ENCODE measurements around the gene HAGHL.

HAGHL gene

DNA sequence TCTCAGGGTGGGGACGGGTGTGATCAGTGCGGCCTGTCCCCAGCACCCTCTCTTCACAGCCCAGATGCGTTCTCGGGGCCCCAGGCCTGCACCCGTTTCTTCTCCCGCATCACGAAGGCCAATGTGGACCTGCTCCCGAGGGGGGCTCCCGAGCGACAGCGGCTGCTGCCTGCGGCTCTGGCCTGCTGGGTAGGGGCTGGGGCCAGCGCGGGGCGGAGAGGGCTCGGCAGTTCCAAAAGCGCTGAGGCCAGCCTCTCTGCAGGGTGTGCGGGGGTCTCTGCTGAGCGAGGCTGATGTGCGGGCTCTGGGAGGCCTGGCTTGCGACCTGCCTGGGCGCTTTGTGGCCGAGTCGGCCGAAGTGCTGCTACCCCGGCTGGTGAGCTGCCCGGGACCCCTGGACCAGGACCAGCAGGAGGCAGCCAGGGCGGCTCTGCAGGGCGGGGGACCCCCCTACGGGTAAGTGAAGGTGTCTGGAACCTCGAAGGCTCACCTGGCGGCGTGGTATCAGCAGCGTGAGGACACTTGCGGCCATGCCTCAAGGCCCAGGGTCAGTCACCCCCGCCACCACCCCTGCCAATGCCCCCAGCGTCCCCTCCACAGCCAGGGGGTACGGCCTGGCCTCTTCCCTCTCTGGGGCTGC lies 38.1 kb downstream of the HAGHL start:
- no peak for DNase-seq (ENCODE audit: low read depth)
- TF ChIP-seq, protein P1, sequence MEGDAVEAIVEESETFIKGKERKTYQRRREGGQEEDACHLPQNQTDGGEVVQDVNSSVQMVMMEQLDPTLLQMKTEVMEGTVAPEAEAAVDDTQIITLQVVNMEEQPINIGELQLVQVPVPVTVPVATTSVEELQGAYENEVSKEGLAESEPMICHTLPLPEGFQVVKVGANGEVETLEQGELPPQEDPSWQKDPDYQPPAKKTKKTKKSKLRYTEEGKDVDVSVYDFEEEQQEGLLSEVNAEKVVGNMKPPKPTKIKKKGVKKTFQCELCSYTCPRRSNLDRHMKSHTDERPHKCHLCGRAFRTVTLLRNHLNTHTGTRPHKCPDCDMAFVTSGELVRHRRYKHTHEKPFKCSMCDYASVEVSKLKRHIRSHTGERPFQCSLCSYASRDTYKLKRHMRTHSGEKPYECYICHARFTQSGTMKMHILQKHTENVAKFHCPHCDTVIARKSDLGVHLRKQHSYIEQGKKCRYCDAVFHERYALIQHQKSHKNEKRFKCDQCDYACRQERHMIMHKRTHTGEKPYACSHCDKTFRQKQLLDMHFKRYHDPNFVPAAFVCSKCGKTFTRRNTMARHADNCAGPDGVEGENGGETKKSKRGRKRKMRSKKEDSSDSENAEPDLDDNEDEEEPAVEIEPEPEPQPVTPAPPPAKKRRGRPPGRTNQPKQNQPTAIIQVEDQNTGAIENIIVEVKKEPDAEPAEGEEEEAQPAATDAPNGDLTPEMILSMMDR (IDR thresholded peaks at IDR 0.05; ENCODE audit: low read depth, low read length, missing control alignments): no peak
- H3K4me3 ChIP-seq (ENCODE audit: low read depth, low read length): no peak overlapping the region
- in situ Hi-C loops (cut with HindIII; ENCODE audit: low sequenced_read_pairs): no loop called here

DNA sequence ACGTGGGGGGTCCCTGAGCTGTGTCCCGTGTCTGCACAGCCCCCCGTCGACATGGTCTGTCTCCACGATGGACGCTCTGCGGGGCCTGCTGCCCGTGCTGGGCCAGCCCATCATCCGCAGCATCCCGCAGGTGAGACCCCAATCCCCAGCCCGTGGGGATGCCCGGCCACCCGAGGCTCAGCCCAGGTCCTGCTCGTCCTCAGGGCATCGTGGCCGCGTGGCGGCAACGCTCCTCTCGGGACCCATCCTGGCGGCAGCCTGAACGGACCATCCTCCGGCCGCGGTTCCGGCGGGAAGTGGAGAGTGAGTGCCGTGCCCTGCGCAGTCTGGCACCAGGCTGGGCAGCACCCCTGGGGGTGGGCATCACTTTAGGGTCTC lies 38.6 kb downstream of the HAGHL start:
- in situ Hi-C loops (cut with HindIII; ENCODE audit: low sequenced_read_pairs): no loop called here

DNA sequence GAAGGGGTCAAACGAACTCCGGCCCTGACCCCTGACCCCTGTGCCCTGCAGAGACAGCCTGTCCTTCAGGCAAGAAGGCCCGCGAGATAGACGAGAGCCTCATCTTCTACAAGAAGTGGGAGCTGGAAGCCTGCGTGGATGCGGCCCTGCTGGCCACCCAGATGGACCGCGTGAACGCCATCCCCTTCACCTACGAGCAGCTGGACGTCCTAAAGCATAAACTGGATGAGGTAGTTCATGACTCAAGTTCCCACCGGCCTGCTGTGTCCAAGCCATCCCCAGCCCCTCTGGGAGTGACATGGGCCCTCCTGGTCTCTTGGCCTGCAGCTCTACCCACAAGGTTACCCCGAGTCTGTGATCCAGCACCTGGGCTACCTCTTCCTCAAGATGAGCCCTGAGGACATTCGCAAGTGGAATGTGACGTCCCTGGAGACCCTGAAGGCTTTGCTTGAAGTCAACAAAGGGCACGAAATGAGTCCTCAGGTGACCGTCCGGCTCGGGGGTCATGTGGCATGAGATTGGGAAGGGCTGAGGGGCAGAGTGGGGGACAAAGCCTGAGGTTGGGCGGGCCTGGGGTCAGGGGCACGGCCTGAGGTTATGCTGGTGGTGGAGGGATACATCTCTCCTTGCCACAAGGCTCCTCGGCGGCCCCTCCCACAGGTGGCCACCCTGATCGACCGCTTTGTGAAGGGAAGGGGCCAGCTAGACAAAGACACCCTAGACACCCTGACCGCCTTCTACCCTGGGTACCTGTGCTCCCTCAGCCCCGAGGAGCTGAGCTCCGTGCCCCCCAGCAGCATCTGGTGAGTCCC lies 39.3 kb downstream of the HAGHL start:
- TF ChIP-seq, protein P1 (IDR thresholded peaks at IDR 0.05; ENCODE audit: low read depth, low read length, missing control alignments): no peak

More for the DNA sequence above, 38.6 kb downstream of the HAGHL start:
- TF ChIP-seq, protein P1 (IDR thresholded peaks at IDR 0.05; ENCODE audit: low read depth, low read length, missing control alignments): no peak
- no peak for DNase-seq (ENCODE audit: low read depth)
- no peak overlapping the region for H3K4me3 ChIP-seq (ENCODE audit: low read depth, low read length)

DNA sequence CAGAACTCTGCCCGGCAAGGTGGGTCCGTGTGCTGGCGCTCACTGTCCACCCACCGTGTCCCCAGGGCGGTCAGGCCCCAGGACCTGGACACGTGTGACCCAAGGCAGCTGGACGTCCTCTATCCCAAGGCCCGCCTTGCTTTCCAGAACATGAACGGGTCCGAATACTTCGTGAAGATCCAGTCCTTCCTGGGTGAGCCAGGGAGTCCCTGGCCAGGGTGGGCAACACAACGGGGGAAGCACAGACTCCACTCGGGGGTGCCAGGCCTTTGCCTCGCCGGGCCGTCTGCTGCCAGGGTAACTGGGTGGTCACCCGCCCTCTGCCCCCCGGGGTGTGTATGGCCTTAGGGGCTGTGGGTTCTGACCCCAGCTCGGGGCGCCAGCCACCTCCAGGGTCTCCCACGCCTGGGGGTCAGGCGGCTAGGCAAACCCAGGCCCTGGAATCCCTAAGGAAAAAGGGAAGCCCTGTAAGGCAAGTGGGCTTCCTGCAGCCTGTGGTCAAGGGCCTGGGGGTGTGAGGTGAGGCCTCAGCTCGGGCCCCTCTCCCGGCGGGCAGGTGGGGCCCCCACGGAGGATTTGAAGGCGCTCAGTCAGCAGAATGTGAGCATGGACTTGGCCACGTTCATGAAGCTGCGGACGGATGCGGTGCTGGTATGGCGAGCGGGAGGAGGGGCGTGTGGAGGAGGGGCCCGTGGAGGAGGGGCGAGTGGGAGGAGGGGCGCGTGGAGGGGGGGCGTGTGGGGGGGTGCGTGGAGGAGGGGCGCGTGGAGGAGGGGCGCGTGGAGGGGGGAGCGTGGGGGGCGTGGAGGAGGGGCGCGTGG lies 40.1 kb downstream of the HAGHL start:
- in situ Hi-C loops (cut with HindIII; ENCODE audit: low sequenced_read_pairs): no loop called here
- TF ChIP-seq, protein P1 (IDR thresholded peaks at IDR 0.05; ENCODE audit: low read depth, low read length, missing control alignments): no peak
- H3K4me3 ChIP-seq (ENCODE audit: low read depth, low read length): no peak overlapping the region
- no peak for DNase-seq (ENCODE audit: low read depth)

More for the DNA sequence above, 39.3 kb downstream of the HAGHL start:
- no peak for DNase-seq (ENCODE audit: low read depth)
- in situ Hi-C loops (cut with HindIII; ENCODE audit: low sequenced_read_pairs): no loop called here
- H3K4me3 ChIP-seq (ENCODE audit: low read depth, low read length): no peak overlapping the region

DNA sequence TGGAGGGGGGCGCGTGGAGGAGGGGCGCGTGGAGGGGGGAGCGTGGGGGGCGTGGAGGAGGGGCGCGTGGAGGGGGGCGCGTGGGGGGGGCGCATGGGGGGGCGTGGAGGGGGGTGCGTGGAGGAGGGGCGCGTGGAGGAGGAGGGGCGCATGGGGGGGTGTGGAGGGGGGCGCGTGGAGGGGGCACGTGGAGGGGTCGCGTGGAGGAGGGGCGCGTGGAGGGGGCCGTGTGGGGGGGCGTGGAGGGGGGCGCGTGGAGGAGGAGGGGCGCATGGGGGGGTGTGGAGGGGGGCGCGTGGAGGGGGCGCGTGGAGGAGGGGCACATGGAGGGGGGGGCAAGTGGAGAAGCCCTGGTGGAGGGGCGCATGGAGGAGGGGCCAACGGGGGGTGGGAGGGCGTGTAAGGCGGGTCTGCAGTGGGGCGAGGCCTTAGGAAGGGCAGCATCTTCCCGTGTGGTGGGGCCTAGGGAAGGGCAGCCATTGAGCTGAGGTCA lies 40.9 kb downstream of the HAGHL start:
- H3K4me3 ChIP-seq (ENCODE audit: low read depth, low read length): no peak overlapping the region
- TF ChIP-seq, protein P1 (IDR thresholded peaks at IDR 0.05; ENCODE audit: low read depth, low read length, missing control alignments): no peak
- DNase-seq (ENCODE audit: low read depth): no peak
- in situ Hi-C loops (cut with HindIII; ENCODE audit: low sequenced_read_pairs): no loop called here

DNA sequence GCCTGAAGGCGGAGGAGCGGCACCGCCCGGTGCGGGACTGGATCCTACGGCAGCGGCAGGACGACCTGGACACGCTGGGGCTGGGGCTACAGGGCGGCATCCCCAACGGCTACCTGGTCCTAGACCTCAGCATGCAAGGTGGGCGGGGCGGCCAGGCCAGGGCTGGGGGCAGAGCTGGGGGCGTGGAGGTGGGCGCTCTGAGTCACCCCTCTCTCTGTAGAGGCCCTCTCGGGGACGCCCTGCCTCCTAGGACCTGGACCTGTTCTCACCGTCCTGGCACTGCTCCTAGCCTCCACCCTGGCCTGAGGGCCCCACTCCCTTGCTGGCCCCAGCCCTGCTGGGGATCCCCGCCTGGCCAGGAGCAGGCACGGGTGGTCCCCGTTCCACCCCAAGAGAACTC lies 41.5 kb downstream of the HAGHL start:
- no peak for DNase-seq (ENCODE audit: low read depth)
- H3K4me3 ChIP-seq (ENCODE audit: low read depth, low read length): no peak overlapping the region
- TF ChIP-seq, protein P1 (IDR thresholded peaks at IDR 0.05; ENCODE audit: low read depth, low read length, missing control alignments): no peak
- in situ Hi-C loops (cut with HindIII; ENCODE audit: low sequenced_read_pairs): no loop called here
